Measurements from ENCODE around the gene PTPRN2. TPM values are rescaled to one million over a fixed set of nuclear protein-coding genes. Genes with fewer than 3 reads are reported as not detected.

The PTPRN2 gene
- total RNA-seq, 1 donor from 2014 or later = 2.4 TPM

DNA sequence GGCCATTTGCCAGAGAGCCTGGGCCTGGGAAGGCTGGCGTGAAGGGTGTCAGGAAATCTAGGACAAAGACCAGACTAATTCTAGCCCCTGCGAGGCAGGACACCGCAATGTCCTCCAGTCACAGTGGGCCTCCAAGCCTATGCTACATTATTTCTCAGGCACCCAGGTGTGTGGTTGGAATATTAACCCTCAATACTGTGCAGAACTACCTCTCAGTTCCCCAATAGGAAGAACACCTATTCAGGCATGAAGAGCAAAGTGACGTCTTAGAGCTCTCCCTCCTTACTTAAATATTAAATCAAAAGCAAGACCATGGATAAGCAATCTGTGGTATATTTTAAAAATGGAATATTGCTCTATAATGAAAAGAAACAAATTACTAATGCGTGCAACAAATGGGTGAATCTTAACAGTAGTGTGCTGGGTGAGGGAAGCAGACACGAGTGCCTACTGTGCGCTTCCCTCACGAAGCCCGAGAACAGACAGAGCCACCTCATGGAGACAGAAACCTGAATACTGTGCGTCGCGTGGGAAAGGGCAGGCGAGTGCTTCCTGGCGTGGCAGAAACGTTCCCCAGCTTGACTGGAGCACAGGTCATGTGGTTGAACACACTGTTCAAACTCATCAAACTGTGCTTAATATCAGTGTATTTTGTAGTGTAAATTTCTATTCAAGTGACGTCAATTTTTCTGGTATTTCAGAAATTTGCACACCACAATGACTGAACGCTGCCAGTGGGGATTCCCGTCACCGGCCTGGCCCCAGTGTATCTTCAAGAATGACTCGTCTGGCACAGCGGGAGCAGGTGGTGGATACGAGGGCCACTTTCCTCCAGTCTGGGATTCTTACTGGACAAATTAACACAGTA is 15.5 kb upstream of the PTPRN2 start:
- no peak for DNase-seq (ENCODE audit: low read depth in 2 of 2)

GRCh38 chr7:158602041-158602440 is 14.4 kb upstream of the PTPRN2 start:
- no peak for DNase-seq (ENCODE audit: low read depth in 2 of 2)

- DNase-seq (ENCODE audit: low read depth in 2 of 2) = no peak
Measured at GRCh38 chr7:158601090-158601489, 13.5 kb upstream of the PTPRN2 start.

- DNase-seq (ENCODE audit: low read depth in 2 of 2) = no peak
Measured at GRCh38 chr7:158596745-158597144, 9.1 kb upstream of the PTPRN2 start.

DNA sequence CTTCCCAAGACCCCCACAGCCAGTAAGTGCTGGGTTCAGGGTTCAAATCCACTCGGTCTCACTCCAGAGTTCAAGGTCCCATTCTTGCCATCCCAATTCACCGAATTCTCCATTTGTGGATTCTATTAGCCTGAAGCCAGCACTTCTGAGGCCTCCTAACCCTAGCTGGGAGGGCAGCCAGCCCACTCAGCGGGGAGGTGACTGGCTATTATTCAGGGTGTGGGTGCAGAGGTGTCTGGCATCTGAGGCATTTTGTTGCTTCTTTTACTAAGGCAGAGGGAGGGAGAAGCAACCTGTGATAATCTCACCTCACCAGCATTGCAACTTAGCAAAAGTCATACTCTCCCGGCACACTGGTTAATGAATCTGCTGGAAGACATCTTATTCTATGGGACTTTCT is 8.7 kb upstream of the PTPRN2 start:
- no peak for DNase-seq (ENCODE audit: low read depth in 2 of 2)

GRCh38 chr7:158595068-158595467 is 7.4 kb upstream of the PTPRN2 start:
- DNase-seq (ENCODE audit: low read depth in 2 of 2) = peak; percentile 23 to 73

GRCh38 chr7:158592541-158592940 is 4.9 kb upstream of the PTPRN2 start:
- no peak for DNase-seq (ENCODE audit: low read depth in 2 of 2)

- no peak for DNase-seq (ENCODE audit: low read depth in 2 of 2)
Measured at GRCh38 chr7:158591944-158592343, 4.3 kb upstream of the PTPRN2 start.

GRCh38 chr7:158590181-158590530 is 2.5 kb upstream of the PTPRN2 start:
- no peak for DNase-seq (ENCODE audit: low read depth in 2 of 2)

DNA sequence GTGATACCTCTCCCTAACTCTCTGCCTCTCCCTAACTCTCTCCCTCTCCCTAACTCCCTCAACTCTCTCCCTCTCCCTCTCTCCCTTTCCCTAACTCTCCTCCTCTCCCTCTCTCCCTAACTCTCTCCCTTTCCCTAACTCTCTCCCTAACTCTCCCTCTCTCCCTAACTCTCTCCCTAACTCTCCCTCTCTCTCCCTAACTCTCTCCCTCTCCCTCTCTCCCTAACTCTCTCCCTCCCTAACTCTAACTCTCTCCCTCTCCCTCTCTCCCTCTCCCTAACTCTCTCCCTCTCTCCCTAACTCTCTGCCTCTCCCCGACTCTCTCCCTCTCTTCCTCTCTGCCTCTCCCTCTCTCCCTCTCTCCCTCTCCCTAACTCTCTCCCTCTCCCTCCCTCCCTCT is 2.0 kb upstream of the PTPRN2 start:
- DNase-seq (ENCODE audit: low read depth in 2 of 2) = no peak

DNA sequence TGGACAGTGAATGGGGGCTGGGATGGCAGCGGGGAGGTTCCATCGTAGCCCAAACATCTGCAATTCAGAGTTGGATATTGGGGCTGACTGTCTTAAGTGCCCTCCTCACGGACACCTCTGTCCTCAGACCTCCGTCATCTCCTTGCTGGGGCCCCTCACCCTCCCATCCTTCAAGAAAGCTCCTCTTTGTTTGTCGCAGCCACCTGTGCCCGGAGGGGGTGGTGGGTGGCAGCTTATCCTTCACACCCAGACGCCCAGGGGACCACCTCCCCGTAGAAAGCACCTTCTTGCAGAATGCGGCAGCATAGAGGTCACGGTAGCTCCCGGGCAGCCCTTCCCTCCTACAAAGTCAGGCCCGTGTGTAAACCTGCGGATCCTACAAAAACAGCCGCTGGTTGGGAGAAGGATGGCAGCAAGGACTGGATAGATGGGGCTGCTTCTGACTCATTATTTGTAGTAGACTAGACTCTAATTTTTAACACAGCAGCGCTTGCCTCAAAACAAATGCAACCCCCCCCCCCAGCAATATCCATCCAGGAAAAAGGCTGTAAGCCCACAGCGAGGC is 1.3 kb upstream of the PTPRN2 start:
- no peak for DNase-seq (ENCODE audit: low read depth in 2 of 2)

GRCh38 chr7:158588085-158588877 is 658 bp upstream of the PTPRN2 start:
- DNase-seq (ENCODE audit: low read depth in 2 of 2) = no peak

DNA sequence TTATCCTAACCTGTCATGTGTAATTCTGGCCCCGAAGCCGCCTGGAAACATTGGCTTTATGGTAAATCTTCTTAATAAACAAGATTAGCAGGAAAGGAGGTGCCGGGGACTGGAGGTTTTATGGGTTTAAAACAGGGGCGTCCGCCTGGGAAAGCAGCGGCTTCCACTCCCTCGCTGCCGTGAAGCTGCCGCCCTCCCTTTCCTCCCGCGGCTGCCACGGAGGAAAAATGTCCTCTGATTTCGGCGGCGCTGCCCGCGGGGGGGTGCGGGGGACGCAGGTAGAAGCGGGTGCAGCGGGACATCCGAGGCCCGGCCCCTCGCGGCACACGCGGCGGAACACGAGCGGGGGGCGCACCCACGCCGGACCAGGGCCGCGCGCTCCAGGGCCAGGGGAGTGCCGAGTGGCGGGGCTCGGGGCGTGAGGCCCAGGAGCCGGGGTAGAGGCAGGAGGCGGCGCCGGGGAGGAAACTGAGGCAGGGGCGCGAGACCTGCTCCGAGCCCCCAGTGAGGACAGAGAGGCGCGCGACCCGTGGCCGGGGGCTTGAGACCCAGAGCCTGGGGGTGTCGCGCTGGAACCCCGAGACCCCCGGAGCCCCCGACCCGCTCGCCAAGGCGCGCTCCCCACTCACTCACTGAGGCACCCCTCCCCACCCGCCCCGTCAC is 993 bp downstream of the PTPRN2 start:
- no peak for DNase-seq (ENCODE audit: low read depth in 2 of 2)

DNA sequence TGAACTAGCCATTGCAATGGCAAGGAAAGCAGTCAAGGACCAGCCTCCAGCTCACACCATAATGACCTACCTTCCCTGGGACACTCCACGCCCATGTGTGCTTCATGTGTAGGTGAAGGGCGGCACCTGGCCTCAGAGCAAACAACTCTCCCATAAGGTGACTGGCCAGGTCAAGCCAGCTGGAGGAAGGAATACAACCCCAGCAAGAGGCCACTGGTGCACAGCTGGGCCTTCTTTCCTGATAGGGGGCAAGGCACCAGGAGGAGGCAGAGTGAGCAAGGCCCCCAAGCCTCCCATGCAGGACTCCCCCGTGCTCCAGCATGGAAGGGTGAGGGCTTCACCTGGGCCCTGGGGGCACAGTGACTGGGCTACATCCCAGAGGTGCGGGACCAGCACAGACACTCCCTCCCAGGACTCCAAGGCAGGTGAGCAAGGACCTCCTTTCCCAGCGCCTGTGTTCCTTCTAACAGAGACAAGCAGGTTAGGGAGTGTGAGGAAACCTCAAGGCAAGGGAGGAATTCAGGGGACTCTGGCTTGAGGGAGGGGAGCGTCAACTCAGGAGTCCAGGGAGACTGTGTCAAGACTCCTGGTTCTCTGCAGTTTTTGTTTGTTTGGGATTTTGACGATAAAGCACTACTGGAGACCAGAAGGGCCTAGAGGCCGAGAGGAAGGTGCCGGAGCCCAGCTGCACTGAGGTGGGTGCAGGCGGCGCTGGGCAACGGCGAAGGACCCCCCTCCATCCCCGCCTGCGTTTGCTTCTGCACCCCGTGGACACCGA is 1.7 kb downstream of the PTPRN2 start:
- no peak for DNase-seq (ENCODE audit: low read depth in 2 of 2)

DNA sequence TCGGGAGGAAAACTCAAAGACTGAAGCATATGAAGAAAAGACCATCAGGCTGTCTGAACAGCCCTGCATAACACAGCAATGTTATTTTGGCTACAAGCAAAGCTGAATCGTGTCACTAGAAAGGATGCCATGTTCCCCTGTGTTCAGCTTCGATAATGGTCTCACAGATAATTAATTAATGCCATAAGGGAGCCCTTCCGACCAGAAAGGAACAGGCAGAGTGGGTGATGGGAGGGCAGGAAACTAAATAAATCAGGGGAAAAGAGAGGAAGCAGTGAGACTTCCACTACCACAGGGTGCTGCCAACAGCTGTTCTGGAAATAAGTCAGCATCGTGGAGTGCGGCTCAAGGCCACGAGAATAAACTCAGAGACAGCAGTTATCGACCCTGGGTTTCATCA is 3.2 kb downstream of the PTPRN2 start:
- DNase-seq (ENCODE audit: low read depth in 2 of 2) = no peak

DNA sequence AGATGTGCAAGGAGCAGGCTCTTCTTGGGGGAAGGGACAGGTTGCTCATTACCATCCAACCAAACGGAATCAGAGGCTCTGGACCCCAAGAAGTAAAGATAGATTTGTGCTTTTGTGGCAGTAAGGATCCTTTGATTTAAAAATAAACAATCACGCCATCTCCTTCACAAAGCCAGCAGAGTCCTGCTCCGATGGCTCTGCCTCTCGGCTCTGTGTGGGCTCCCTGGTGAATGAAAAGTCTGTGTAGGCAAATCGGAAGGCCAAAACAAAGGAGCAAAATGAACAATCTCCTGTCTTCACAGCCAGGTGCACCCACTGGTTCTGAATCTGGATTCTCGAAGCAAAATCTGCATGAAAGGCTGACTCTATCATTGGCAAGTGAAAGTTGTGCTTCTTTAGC is 3.8 kb downstream of the PTPRN2 start:
- DNase-seq (ENCODE audit: low read depth in 2 of 2) = no peak

DNA sequence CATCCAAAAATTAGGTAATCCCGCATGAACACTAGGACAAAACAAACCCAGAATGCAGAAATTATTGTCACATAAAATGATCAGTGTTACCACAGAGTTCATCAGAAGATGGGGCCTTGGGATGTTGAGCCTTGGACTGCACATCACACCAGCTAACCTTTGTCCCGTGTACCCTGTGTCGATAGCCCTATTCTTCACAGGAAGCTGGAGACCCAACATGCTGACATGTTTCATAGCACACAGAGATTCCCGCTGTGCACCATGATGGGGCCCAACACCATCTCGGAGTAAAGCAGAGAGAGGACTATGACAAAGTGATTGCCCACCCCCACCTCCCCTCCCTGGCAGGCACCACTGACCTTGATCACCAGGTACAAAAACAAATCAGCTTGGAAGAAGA is 4.5 kb downstream of the PTPRN2 start:
- no peak for DNase-seq (ENCODE audit: low read depth in 2 of 2)

DNA sequence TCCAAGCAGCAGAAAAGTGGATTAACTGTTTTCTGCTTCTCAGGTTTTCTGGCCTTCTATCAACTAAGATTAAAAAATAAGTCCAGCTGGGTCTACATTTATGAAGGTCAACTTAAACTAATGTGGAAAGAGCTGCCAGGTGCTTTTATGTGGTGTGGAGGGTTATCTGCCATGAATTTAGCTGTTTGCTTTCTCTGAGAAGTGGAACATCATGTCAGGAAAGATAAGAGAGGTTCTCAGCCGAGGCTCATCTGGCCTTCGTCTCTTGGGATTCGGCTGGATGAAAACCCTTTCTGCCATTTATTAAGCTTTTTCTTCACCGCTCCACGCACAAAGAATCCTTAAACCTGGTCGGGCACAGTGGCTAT is 5.5 kb downstream of the PTPRN2 start:
- no peak for DNase-seq (ENCODE audit: low read depth in 2 of 2)

- no peak for DNase-seq (ENCODE audit: low read depth in 2 of 2)
Measured at GRCh38 chr7:158581440-158582088, 6.1 kb downstream of the PTPRN2 start.

GRCh38 chr7:158579662-158580646 is 7.7 kb downstream of the PTPRN2 start:
- no peak for DNase-seq (ENCODE audit: low read depth in 2 of 2)
